H1 (cell line): ENCODE data around the gene TRAK1. TPM values are rescaled to one million over a fixed set of nuclear protein-coding genes. Genes with fewer than 3 reads are reported as not detected.

ENCODE experiments used
- CTCF ChIA-PET: fragments of 300-600 bp; sonication (Branson Sonifier 250); formaldehyde crosslinking; loops from one replicate; lab custom pipeline; 2021; ENCODE audit not compliant: partially characterized antibody; lab: Charles Lee
- POLR2A ChIA-PET: fragments of 300-600 bp; sonication (Branson Sonifier 250); formaldehyde crosslinking; loops from one replicate; lab custom pipeline; 2021; ENCODE audit warnings: inconsistent platforms; ENCODE audit not compliant: partially characterized antibody; lab: Charles Lee
- DNase-seq, 2 experiments: peaks; one replicate each; pipeline versions ENCODE4 v3.0.0 to v3.0.0-alpha.2; 2010 to 2022; ENCODE audit warnings: low spot score in 2 of 2, low read depth in 1 of 2, mixed read lengths in 1 of 2
- FAIRE-seq: peaks from 2 replicates; lab custom pipeline; 2011; peaks lifted over from hg19 to GRCh38; lab: Jason Lieb, UNC
- H2AFZ ChIP-seq: 2 replicates; pipeline ENCODE4 v1.8.1; 2012; ENCODE audit warnings: low read length, inconsistent platforms
- H2AK5ac ChIP-seq: 2 replicates; pipeline ENCODE4 v1.6.1; 2013; ENCODE audit warnings: low read depth, low read length
- H2BK120ac ChIP-seq: replicated peaks from 2 replicates; pipeline ENCODE3; 2013; ENCODE audit warnings: low read depth, low read length, inconsistent platforms
- H2BK12ac ChIP-seq: 2 replicates; pipeline ENCODE4 v1.6.1; 2013; ENCODE audit warnings: low read depth, low read length
- H2BK15ac ChIP-seq: 2 replicates; pipeline ENCODE4 v1.6.1; 2013; ENCODE audit warnings: low read length
- H2BK20ac ChIP-seq: 2 replicates; pipeline ENCODE4 v1.6.1; 2013; ENCODE audit warnings: low read length
- H2BK5ac ChIP-seq: 2 replicates; pipeline ENCODE4 v1.6.1; 2013; ENCODE audit warnings: low read depth, low read length
- H3K14ac ChIP-seq: 2 replicates; pipeline ENCODE4 v1.6.1; 2013; ENCODE audit warnings: inconsistent platforms; ENCODE audit not compliant: insufficient read length
- H3K18ac ChIP-seq: 2 replicates; pipeline ENCODE4 v1.6.1; 2013; ENCODE audit warnings: low read length; ENCODE audit errors: extremely low read depth
- H3K23ac ChIP-seq: 2 replicates; pipeline ENCODE4 v1.6.1; 2013; ENCODE audit warnings: inconsistent platforms; ENCODE audit not compliant: insufficient read length
- H3K23me2 ChIP-seq: 2 replicates; pipeline ENCODE4 v1.6.1; 2013; ENCODE audit warnings: low read depth, low read length
- H3K27ac ChIP-seq: 2 replicates; pipeline ENCODE4 v1.6.1; 2011; ENCODE audit warnings: low read depth, low read length, inconsistent platforms
- H3K27me3 ChIP-seq, 4 experiments: replicated peaks in 1 of 4; 1 replicate in 1 of 4; 2 replicates in 3 of 4; pipeline versions ENCODE4 v1.6.1 to v1.8.1; 2011 to 2013; ENCODE audit warnings: low read length in 3 of 4, mild to moderate bottlenecking in 3 of 4, inconsistent platforms in 2 of 4, mixed read lengths in 2 of 4, moderate library complexity in 1 of 4; ENCODE audit not compliant: control insufficient read depth in 3 of 4, insufficient read depth in 3 of 4; ENCODE audit errors: extremely low read depth in 1 of 4
- H3K36me3 ChIP-seq, 4 experiments: 2 replicates each; pipeline versions ENCODE4 v1.6.1 to v1.8.1; 2011 to 2013; ENCODE audit warnings: mild to moderate bottlenecking in 4 of 4, low read length in 3 of 4, moderate library complexity in 2 of 4, control low read depth in 1 of 4, inconsistent platforms in 1 of 4; ENCODE audit not compliant: insufficient read depth in 4 of 4, control insufficient read depth in 2 of 4
- H3K4ac ChIP-seq: replicated peaks from 2 replicates; pipeline ENCODE3; 2013; ENCODE audit warnings: low read length, low read depth, mixed read lengths, inconsistent platforms; ENCODE audit not compliant: insufficient read length
- H3K4me1 ChIP-seq, 4 experiments: replicated peaks in 1 of 4; 1 replicate in 1 of 4; 2 replicates in 3 of 4; pipeline versions ENCODE4 v1.6.1 to v1.8.1; 2011 to 2013; ENCODE audit warnings: low read length in 3 of 4, inconsistent platforms in 2 of 4, mixed read lengths in 1 of 4; ENCODE audit not compliant: insufficient read depth in 4 of 4, control insufficient read depth in 3 of 4
- H3K4me2 ChIP-seq, 2 experiments: 2 replicates each; pipeline versions ENCODE4 v1.6.1 to v1.8.1; 2011 to 2013; ENCODE audit warnings: low read depth in 2 of 2, low read length in 2 of 2, control low read depth in 1 of 2, inconsistent platforms in 1 of 2, mild to moderate bottlenecking in 1 of 2; ENCODE audit not compliant: insufficient read depth in 1 of 2
- H3K4me3 ChIP-seq, 4 experiments: fragments of 200-600, 300-600 bp in 1 of 4; sonication (generic), shearing (Covaris generic), sonication (Bioruptor Twin) in 1 of 4; 2 replicates each; pipeline versions ENCODE4 v1.5.1 to v1.8.1; 2011 to 2016; ENCODE audit warnings: low read length in 4 of 4, low read depth in 3 of 4, control low read depth in 2 of 4, inconsistent platforms in 2 of 4, mild to moderate bottlenecking in 2 of 4, mixed read lengths in 1 of 4, moderate library complexity in 1 of 4; ENCODE audit not compliant: insufficient read depth in 2 of 4; ENCODE audit errors: extremely low read depth in 1 of 4
- H3K56ac ChIP-seq: replicated peaks from 2 replicates; pipeline ENCODE3; 2013; ENCODE audit warnings: low read depth, mild to moderate bottlenecking, mixed read lengths, low read length, inconsistent platforms; ENCODE audit not compliant: insufficient read length
- H3K79me1 ChIP-seq: 2 replicates; pipeline ENCODE4 v1.6.1; 2013; ENCODE audit warnings: low read depth, low read length, control low read depth
- H3K79me2 ChIP-seq, 2 experiments: 2 replicates each; pipeline versions ENCODE4 v1.6.1 to v1.8.1; 2012 to 2013; ENCODE audit warnings: low read length in 2 of 2, mild to moderate bottlenecking in 2 of 2, inconsistent platforms in 1 of 2; ENCODE audit not compliant: insufficient read depth in 2 of 2, control insufficient read depth in 1 of 2
- H3K9ac ChIP-seq, 4 experiments: replicated peaks in 1 of 4; 1 replicate in 1 of 4; 2 replicates in 3 of 4; pipeline versions ENCODE4 v1.6.1 to v1.8.1; 2011 to 2013; ENCODE audit warnings: low read depth in 3 of 4, low read length in 3 of 4, control low read depth in 2 of 4, mild to moderate bottlenecking in 2 of 4, moderate library complexity in 2 of 4, inconsistent platforms in 1 of 4; ENCODE audit errors: extremely low read depth in 1 of 4
- H3K9me3 ChIP-seq, 2 experiments: 2 replicates each; pipeline versions ENCODE4 v1.6.1 to v1.8.1; 2012 to 2013; ENCODE audit warnings: mild to moderate bottlenecking in 2 of 2, moderate library complexity in 2 of 2, control low read depth in 1 of 2, inconsistent platforms in 1 of 2, low read depth in 1 of 2, low read length in 1 of 2, mixed read lengths in 1 of 2; ENCODE audit not compliant: insufficient read depth in 2 of 2
- H4K20me1 ChIP-seq, 2 experiments: replicated peaks in 1 of 2; 2 replicates each; pipeline versions ENCODE3 to v1.8.1; 2011 to 2013; ENCODE audit warnings: inconsistent platforms in 2 of 2, low read length in 2 of 2, mild to moderate bottlenecking in 1 of 2; ENCODE audit not compliant: insufficient read depth in 2 of 2, control insufficient read depth in 1 of 2
- H4K5ac ChIP-seq: 2 replicates; pipeline ENCODE4 v1.6.1; 2013; ENCODE audit warnings: low read length, low read depth, mixed read lengths, inconsistent platforms; ENCODE audit not compliant: insufficient read length
- H4K8ac ChIP-seq: 2 replicates; pipeline ENCODE4 v1.8.0; 2013; ENCODE audit warnings: mild to moderate bottlenecking, moderate library complexity, low read length, inconsistent platforms; ENCODE audit not compliant: insufficient read depth; ENCODE audit errors: extremely low read depth
- H4K91ac ChIP-seq: replicated peaks from 2 replicates; pipeline ENCODE3; 2013; ENCODE audit warnings: low read length, mixed read lengths, inconsistent platforms; ENCODE audit not compliant: insufficient read length
- EGR1 ChIP-seq: IDR thresholded peaks from 2 replicates; pipeline ENCODE4 v1.6.1; 2011; ENCODE audit warnings: low read depth, low read length, borderline replicate concordance
- WGBS, 2 experiments: shearing (Covaris generic) in 1 of 2; methylation state at CpG; one replicate each; pipeline versions ENCODE4 v1.1.6 to v1.1.7; 2013 to 2015; ENCODE audit warnings: low lambda C conversion rate in 2 of 2, mixed read lengths in 2 of 2, inconsistent platforms in 1 of 2, low coverage in 1 of 2, missing lambda C conversion rate in 1 of 2; ENCODE audit not compliant: insufficient replicate concordance in 2 of 2, insufficient coverage in 1 of 2, insufficient read length in 1 of 2; ENCODE audit errors: extremely low coverage in 1 of 2, missing lambda C conversion rate in 1 of 2; 5-methylcytosine and 5-hydroxymethylcytosine counted together
- polyA plus RNA-seq, 7 experiments: library from polyadenylated mRNA; depleted of rRNA in 3 of 7; stranded (reverse) in 5 of 7; unstranded in 2 of 7; fragments of >200 nt in 5 of 7; fragments of 200-250 nt in 2 of 7; gene quantifications; 1 replicate in 5 of 7; 2 replicates in 1 of 7; 4 replicates in 1 of 7; pipeline versions ENCODE4 v1.2.1 to v1.2.3, GENCODE V29; 2011 to 2013; ENCODE audit warnings: missing spikeins in 2 of 7, mixed read lengths in 2 of 7
- total RNA-seq: library from RNA; stranded (reverse); fragmentation: NEBNext Ultra II Directional; extraction: Animal tissue kit (Norgen Biotek cat#: 25700); gene quantifications from 2 replicates; pipeline ENCODE4 v1.2.1, GENCODE V29; 2021

Gene TRAK1
- total and polyA plus RNA-seq, 2 of the 8 experiments (the other 6 are each of a cell fraction or from before 2014, with no cell fraction given) = 21.3 to 32.7 TPM

GRCh38 chr3:42116466-42116865 is 25.3 kb downstream of the TRAK1 start:
- H3K27me3 ChIP-seq = no peaks in the 10 kb centered on the region
- no peak overlapping the region for H2AFZ ChIP-seq
- no peak overlapping the region for H2BK12ac ChIP-seq
- no peak overlapping the region for H3K4ac ChIP-seq
- H2BK5ac ChIP-seq = no peak overlapping the region
- H3K23ac ChIP-seq = no peak overlapping the region
- no peaks in the 10 kb centered on the region for H3K36me3 ChIP-seq
- H3K56ac ChIP-seq = no peak overlapping the region
- FAIRE-seq (no peak), DNase-seq (no peak)
- no peak overlapping the region for H2AK5ac ChIP-seq
- POLR2A ChIA-PET = no interaction called here
- H2BK20ac ChIP-seq = no peak overlapping the region
- H3K27ac ChIP-seq = no peak overlapping the region
- no peak overlapping the region for H3K9ac ChIP-seq
- no peak overlapping the region for H4K8ac ChIP-seq
- no peak overlapping the region for H3K4me3 ChIP-seq
- no peak overlapping the region for H2BK120ac ChIP-seq
- no peak for TF ChIP-seq EGR1
- CTCF ChIA-PET = interaction anchor here (0.7 to 8.2 kb wide), 6 partner anchors 53 to 113 kb away, joined by 3 to 249 read pairs (median 6); no protein-coding TSS in a partner anchor
- no peaks in the 10 kb centered on the region for H3K9me3 ChIP-seq
- H3K4me1 ChIP-seq = peaks cover 0 to 3% (median 1%) of the 10 kb centered on the region in 4 experiments; a peak in 3 of 7 replicates
- H3K18ac ChIP-seq = no peak overlapping the region
- no peak overlapping the region for H2BK15ac ChIP-seq
- H4K91ac ChIP-seq = no peak overlapping the region
- H4K5ac ChIP-seq = no peak overlapping the region
- WGBS, 2 experiments = 89% methylated on average over 1 of the region's 1 CpG; no CpG with 5 or more reads in 1 of the 2 experiments
- H4K20me1 ChIP-seq = peaks cover 0 to 5% of the 10 kb centered on the region in 2 experiments
- no peaks in the 10 kb centered on the region; the same call in 1 of the 2 replicates for H3K79me1 ChIP-seq
- no peak overlapping the region for H3K4me2 ChIP-seq
- no peaks in the 10 kb centered on the region for H3K79me2 ChIP-seq
- no peak overlapping the region for H3K14ac ChIP-seq
- no peaks in the 10 kb centered on the region for H3K23me2 ChIP-seq
